Mesenteric fat pad (tissue), 1 donor: ENCODE data around the gene OBSCN. TPM values are rescaled to one million over a fixed set of nuclear protein-coding genes. Genes with fewer than 3 reads are reported as not detected.

Source experiments
- DNase-seq: peaks from one replicate; pipeline ENCODE4 v3.0.0-alpha.2; 2020; ENCODE audit warnings: low spot score
- total RNA-seq: library from RNA; stranded (reverse); fragmentation: NEBNext Ultra II Directional; extraction: Animal tissue kit (Norgen Biotek cat#: 25700); gene quantifications from one replicate; pipeline ENCODE4 v1.2.1, GENCODE V29; 2021
- donor health status: DM: yes; HTN: yes; CAD: no.

OBSCN gene
- total RNA-seq, 1 donor from 2014 or later = 3.7 TPM

DNA sequence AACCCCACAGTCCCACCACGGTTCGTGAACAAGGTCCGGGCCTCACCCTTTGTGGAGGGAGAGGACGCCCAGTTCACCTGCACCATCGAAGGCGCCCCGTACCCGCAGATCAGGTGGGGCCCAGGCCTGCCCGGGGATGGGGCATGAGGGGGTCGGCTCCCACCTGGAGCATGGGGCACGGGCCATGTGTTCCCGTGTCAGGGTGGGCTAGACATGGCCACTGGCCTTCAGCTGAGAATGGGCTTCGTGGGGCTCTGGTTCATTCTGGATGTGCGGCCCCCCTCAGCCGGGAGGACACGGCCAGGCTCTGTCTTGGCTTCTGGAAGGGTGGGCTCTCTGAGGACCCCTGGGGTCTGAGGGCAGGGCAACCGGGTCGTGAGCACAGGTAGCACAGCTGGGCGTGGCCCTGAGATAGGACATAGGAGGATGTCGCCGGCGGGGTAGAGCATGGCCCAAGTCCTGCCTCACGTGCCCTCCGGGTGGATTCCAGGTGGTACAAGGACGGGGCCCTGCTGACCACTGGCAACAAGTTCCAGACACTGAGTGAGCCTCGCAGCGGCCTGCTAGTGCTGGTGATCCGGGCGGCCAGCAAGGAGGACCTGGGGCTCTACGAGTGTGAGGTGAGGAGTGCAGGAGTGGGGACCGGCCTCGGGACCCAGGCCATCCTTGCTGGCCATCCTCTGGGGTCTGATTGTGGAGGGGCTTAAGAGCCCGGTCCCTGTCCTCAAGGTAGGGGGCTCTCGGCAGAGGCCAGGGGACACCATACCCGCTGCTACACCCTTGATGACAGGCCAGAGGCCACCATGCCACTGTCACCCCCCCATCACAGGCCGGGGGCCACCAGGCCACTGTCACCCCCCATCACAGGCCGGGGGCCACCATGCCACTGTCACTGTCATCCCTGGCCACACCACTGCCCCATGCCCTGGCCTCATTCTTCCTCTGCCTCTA lies 143.3 kb downstream of the OBSCN start:
- DNase-seq = peak; percentile 86

DNA sequence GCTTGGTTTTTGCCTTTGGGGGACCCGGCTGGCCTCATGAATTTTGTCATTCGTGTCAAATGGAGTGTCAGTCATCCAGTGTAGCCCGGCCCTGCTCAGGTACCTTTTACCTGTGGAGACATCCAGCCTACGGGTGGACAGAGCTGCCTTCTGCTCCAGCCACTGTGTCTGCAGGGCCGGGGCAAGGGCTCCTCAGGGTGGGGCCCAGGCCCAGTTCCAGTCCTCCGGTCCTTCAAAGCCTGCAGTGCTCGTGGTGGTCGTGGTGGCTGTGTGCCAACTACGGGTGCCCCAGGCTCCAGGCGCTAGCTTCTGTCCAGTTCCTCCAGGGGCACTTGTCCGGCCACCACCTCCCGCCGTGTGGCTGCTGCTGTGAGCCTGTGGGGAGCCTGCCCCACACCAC lies 144.0 kb downstream of the OBSCN start:
- no peak for DNase-seq

DNA sequence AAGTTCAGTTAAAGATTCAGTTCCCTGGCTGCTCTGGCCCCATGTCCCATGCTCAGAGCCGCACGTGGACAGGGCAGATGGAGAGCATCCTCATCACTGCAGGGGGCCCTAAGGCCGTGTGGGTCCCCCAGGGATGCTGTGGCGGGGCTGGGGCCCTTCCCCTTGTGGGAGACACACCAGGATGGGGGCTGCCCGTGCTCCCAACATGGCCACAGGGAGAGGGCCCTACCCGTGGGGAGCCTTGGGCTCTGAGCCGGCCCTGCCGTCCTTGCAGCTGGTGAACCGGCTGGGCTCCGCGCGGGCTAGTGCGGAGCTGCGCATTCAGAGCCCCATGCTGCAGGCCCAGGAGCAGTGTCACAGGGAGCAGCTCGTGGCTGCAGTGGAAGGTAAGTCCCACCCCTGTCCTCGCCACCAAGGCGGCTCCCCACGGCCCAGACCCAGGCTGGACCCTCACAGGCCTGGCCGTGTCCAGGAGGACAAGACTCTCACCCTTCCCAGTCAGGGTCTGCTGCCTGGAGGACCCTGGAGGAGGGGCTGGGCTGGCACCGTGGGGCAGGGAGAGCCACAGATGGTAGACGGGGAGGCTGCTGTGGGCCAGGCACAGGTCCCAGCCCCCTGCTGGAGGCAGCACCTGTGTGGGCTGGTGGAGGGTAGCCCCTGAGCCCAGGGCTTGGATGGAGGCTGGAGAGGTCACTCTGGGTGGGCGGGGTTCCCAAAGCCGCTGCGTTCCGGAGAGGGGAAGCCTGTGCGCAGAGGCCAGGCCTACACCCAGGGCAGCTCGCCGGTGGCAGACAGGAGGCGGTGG lies 145.0 kb downstream of the OBSCN start:
- no peak for DNase-seq

DNA sequence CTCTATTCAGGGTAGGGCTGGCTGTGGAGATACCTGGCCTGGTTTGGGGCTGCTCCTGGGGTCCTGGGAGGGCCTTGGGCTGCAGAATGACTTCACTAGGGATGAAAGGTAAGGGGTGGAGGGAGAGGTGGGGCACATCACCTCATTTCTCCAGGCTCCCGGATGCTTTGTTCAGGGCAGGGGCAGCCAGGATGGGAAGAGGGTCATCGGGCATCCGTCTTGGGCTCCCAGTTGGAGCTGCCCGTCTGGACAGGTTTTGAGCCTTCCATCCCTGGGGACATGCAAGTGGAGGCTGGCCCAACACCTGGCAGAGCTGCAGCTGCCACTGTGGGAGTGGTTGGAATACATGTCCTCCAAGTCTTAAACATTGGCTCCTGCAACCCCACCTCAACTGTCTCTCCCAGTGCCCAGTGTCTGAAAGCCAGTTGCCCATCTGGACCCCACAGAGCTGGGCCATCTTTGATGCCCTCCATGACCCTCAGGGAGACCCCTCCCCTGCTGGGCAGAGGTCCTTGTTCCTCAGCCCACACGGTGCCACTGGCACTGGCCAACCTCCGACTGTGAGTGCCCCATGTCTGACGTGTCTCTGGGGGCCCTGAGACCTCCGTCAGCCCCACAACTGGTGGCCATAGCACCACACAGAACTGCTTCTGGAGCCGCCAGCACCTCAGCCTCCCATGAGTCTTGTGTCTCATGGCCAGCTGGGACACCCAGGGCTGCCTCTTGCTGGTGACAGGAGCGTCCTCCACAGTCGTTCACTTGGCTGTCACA lies 145.9 kb downstream of the OBSCN start:
- DNase-seq = no peak

DNA sequence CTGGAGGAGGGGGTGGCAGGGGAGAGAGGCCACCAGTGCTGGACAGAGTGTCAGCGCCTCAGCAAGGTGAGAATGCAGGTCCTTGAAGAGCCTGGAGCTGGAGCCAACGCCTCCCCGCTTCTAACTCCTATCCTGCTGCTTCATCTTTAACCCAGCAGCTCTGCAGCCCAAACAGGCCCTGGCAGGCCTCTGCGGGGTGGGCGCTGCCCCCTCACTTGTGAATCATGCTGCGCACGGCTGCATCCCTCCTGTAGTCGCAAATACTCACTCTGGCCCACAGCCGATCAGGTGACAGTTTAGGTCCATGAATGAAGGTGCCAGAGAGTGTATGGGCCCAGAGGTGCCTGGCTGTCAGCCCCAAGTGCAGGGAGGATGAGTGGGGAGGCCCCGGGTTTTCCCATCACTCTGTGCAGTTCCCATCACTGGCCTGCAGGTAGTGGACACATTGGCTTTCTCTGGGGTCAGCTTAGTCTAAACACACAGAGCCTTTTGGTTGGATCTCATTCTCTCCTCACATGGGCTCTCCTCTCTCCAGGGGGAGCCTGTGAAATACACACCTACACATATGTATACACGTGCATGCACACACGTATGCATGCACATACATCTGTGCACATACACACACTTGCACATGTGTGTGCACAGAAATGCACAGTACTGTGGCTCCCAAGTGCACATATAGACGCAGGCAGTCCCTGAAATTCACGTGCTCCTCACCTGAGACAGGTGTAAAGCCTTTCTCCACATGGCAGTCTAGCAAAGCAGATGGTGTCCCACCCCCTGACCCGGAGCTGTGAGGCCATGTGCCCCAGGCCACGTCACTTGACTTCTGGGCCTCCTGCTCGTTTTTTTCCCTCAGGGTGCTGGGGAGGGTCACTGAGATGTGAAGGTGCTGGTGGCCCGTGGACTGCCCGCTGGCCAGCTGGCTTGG lies 146.8 kb downstream of the OBSCN start:
- no peak for DNase-seq

DNA sequence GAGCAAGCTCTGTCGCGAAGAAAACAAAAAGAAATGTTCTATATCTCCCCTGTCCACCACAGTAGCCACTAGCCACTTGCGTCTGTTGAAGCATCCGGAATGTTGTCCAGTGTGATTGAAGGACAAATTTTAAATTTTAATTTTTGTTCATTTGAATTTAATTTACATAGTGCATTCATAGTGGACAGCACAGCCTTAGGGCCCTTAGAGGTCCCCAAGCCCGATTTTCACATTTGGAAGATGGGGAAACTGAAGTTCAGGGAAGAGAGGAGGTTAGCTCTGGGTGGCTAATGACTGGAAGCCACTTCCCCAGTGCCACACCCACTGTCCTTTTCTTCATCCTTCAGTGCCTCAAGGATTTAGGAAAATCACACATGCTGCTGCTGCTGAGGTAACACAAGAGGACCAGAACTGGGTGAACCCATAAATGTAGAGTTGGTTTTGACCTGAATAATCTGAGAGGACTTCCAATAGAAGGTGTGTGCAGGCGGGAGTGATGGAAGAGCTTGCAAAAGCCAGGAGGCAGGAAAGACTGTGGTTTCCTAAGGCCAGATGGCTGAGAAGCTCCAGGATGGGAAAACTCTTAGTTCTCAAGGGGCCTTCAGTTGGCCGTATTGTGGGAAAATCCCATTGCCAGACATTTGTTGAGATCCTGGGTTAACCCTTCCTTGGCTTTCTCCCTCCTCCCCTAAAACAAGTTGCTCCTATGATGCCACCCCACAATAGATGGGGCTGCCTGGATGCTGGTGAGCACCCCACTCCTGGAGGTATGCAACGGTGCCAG lies 149.2 kb downstream of the OBSCN start:
- no peak for DNase-seq

DNA sequence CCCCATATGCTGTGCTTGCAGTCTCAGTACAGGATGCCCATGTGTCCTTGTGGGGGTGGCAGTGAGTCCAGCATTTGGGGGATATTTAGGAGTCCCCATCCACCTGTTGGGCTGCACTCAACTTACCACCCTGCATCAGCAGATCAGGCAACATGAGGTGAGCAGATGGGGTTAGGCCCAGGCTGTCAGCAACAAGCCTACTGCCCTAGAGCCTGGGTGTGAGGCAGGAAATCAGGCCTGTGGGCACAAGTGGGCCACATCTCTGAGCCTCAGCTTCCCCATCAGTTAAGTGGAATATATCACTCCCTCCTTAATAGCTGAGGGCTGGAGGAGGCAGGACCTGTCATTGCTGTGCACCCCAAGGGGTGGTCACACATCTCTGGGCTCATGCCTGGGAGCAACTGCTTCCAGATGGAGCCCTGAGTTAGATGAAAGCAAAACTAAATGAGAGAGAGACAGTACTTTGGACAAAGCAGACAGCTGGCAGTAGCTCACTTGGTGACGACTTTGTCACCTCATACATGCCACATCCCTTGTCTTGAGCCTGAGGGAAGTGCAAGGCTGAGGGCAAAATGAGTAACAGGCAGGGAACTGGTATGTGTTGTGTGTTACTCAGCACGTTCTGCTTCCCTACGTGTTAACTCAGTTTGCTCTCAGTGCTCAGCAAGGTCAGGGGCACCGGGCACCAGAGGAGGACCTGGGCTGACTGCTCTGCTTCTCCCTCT lies 150.4 kb downstream of the OBSCN start:
- no peak for DNase-seq

DNA sequence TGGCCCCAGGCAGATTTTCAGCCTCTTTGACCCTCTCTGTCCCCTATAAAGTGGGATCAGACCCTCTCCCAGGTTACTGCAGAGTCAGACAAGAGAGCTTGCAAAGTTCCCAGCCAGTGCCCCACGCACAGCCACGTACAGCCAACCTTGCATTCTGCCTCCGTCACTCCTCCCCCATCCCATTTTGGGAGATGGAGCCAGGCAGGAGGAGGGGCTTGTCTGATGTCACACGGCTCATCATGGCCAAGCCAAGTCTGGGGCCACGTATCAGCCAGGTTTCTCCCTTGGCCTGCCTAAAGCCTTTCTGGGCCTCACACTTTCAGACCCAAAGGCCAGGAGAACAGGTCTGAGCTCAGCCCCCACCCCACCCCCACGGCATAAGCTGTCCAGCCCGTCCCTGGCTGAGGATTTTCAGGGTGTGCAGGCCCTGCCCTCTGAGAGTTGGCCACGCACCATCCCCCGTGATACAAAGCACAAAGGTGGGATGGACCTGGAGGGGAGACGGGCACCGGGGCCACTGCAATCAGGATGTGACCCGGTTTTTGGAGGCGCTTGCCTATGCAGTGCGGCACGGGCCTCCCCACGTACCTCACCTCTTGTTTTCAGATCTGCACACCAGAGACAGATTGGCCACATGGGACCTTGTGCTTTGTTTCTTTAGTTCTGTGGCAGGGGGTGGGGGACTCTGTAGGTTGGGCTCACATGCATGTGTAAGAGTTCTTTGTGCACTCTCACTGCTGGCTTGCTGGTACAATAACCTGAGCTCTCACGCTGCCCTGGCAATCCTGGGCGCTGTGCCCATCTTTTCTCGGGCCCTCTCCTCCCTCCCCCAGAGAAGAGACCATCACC lies 151.1 kb downstream of the OBSCN start:
- no peak for DNase-seq

DNA sequence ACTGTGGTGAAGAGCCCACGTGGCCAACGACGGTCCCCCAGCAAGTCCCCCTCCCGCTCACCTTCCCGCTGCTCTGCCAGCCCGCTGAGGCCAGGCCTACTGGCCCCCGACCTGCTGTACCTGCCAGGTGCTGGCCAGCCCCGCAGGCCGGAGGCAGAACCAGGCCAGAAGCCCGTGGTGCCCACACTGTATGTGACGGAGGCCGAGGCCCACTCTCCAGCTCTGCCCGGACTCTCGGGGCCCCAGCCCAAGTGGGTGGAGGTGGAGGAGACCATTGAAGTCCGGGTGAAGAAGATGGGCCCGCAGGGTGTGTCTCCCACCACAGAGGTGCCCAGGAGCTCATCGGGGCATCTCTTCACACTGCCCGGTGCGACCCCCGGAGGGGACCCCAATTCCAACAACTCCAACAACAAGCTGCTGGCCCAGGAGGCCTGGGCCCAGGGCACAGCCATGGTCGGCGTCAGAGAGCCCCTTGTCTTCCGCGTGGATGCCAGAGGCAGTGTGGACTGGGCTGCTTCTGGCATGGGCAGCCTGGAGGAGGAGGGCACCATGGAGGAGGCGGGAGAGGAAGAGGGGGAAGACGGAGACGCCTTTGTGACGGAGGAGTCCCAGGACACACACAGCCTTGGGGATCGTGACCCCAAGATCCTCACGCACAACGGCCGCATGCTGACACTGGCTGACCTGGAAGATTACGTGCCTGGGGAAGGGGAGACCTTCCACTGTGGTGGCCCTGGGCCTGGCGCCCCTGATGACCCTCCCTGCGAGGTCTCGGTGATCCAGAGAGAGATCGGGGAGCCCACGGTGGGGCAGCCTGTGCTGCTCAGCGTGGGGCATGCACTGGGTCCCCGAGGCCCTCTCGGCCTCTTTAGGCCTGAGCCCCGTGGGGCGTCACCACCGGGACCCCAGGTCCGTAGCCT lies 152.0 kb downstream of the OBSCN start:
- no peak for DNase-seq

DNA sequence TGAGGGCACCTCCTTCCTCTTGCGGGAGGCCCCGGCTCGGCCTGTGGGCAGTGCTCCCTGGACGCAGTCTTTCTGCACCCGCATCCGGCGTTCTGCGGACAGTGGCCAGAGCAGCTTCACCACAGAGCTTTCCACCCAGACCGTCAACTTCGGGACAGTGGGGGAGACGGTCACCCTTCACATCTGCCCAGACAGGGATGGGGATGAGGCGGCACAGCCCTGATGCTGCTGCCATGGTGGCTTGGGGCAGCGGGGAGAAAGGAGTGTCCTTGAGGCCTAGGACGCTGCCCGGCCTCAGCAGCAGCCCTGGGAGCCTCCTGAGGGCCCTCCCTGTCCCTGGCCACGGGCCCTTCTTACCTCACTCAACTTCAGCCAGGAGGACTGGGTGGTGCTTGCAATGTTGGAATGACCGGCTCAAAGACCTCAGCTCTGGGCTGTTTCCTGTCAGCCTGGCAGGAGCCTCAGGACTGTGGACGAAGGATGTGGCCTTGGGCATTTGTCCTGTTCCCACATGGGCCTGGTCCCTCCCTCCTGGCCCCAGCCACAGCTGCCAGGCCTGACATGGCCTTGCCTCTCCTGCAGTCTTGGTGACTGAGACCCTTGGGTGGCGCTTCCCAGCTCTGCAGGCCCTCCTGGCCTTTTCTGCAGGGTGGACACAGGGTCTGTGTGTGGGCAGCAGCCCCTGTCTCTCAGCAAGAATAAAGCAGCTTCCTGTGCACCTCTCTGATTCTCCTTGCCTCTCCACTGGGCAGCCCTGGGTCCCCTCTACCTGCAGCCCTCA lies 152.9 kb downstream of the OBSCN start:
- DNase-seq = no peak

DNA sequence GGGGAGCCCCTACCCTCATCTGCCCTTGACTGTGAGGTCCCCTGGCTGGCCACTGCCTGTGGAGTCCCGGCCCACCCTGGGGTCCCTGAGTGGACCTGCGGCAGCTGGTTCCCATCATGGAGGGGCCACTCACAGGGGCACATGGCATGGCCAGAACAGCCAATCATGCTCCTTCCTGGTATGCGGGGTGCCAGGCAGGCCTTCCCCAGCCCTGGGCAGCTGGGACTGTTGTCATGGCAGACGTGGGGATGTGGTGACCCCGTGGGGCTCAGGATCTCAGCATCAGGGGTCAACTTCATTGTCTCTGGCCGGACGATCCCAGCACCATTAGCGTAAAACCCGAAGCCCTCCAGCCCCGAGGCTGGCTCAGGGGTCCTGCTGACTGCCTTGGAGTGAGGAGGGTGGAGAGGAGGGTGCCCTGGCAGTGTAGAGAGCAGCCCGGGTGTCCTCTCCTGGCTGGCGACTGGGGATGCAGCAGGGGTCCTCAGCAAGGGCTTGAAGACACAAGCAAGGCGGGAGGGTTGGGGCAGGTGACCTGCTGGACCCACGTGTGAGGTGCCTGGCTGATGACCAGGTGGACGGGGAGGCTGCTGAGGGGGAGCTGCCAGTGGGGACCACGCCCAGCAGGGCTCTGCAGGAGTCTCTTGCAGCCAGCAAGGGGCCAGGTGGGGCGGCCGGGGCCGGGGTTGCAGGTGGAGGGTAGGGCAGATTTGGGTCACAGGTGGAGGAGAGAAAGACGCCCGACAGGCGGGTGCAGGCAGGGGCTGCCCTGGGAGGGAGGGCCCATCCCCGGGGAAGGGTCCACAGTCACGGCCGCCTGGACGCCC lies 153.7 kb downstream of the OBSCN start:
- DNase-seq = no peak

DNA sequence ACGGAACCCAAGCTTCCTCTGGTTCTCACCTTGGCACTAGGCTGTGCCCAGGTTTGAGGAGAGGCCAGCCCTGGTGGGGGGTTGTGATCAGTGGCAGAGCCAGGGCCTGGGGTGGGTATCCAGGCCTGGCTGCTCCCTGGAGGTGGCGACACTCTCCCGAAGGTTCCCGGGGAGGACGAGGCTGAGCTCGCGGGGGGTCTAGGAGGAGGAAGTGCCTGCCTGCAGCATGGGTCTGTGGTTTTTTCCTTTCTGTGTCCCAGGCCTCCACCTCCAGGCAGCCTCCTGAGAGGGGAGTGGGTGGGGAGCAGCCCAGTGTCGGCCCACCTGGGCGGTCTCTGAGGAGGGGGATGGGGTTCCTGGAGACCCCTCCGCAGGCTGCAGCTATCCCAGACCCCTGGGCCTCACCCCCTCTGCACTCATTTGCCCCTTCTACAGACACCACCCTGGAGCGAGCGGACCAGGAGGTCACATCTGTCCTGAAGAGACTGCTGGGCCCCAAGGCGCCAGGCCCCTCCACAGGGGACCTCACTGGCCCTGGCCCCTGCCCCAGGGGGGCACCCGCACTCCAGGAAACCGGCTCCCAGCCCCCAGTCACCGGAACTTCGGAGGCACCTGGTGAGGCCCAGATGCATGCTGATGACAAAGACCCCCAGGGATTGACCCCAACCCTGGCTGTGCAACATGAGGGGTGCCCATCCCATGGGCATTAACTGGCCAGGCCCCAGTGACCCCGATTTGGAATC lies 154.5 kb downstream of the OBSCN start:
- no peak for DNase-seq

DNA sequence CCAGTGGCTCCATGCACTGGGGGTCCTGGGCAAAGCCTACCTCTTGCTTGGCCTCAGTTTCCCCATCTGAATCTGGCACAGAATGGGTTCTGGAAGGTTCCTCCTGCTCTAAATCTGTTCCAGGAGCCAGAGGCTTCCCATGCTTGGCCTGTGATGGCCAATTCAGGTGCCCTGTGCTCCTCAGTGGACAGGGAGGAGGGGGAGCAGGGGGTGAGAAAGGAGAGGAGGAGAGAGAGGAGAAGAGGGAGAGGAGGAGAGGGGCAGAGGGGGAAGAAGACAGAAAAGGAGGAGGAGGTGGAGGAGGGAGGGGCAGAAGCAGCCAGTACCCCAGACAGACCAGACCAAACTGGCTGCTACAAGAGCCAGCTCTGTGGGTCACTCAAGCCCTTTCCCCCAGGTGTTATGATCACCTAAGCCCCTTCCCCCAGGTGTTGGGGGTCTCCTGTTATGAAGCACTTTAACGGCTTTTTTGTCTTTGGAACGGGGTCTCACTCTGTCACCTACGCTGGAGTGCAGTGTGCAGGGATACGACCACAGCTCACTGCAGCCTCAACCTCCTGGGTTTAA lies 155.1 kb downstream of the OBSCN start:
- DNase-seq = no peak

DNA sequence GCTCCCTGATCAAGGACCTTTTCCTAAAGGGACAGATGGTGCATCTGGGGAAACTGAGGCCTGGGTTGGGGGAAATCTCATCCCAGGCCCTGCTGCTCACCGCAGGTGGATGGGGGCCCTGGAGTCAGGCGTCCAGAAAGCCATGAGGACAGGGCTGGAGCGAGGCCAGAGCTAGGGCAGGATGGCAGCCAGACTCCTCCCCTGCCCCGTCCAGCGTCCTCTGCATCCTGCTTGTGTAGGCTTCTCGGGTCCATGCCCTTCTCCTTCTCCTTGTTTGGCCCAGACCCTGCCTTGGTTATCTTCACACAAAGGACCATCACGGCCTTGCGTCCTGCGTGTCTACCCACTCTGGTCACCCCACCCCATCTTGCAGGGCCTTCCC lies 155.8 kb downstream of the OBSCN start:
- no peak for DNase-seq
